Astrocyte (in vitro differentiated cells and primary cell): Measurements from ENCODE around the gene MYH2. TPM values are rescaled to one million over a fixed set of nuclear protein-coding genes. Genes with fewer than 3 reads are reported as not detected.

ENCODE experiments used
- DNase-seq: peaks from one replicate; pipeline ENCODE4 v3.0.0-alpha.2; 2010; ENCODE audit warnings: low read depth
- FAIRE-seq: peaks from 2 replicates; lab custom pipeline; 2011; peaks lifted over from hg19 to GRCh38; lab: Jason Lieb, UNC
- H2AFZ ChIP-seq: 2 replicates; pipeline ENCODE4 v1.6.0; 2012; ENCODE audit warnings: low read depth, low read length, inconsistent platforms
- H3K27ac ChIP-seq: 2 replicates; pipeline ENCODE4 v1.5.1; 2011; ENCODE audit warnings: low read depth, low read length, inconsistent platforms
- H3K27me3 ChIP-seq: 2 replicates; pipeline ENCODE4 v1.6.0; 2011; ENCODE audit warnings: low read length, inconsistent platforms; ENCODE audit not compliant: insufficient read depth
- H3K36me3 ChIP-seq: 2 replicates; pipeline ENCODE4 v1.5.1; 2011; ENCODE audit warnings: low read length, inconsistent platforms; ENCODE audit not compliant: insufficient read depth
- H3K4me1 ChIP-seq: 2 replicates; pipeline ENCODE4 v1.5.1; 2011; ENCODE audit warnings: low read length, inconsistent platforms; ENCODE audit not compliant: insufficient read depth
- H3K4me2 ChIP-seq: 2 replicates; pipeline ENCODE4 v1.6.0; 2012; ENCODE audit warnings: low read length, inconsistent platforms
- H3K4me3 ChIP-seq: 2 replicates; pipeline ENCODE4 v1.5.1; 2011; ENCODE audit warnings: low read depth, mild to moderate bottlenecking, low read length, inconsistent platforms; ENCODE audit not compliant: insufficient read depth
- H3K79me2 ChIP-seq: 2 replicates; pipeline ENCODE4 v1.6.0; 2012; ENCODE audit warnings: mild to moderate bottlenecking, low read length, inconsistent platforms; ENCODE audit not compliant: insufficient read depth
- H3K9ac ChIP-seq: 2 replicates; pipeline ENCODE4 v1.6.0; 2012; ENCODE audit warnings: mild to moderate bottlenecking, low read length, inconsistent platforms
- H3K9me3 ChIP-seq: 2 replicates; pipeline ENCODE4 v1.5.1; 2012; ENCODE audit warnings: low read depth, mild to moderate bottlenecking, low read length, inconsistent platforms; ENCODE audit not compliant: insufficient read depth
- H4K20me1 ChIP-seq: 2 replicates; pipeline ENCODE4 v1.6.0; 2012; ENCODE audit warnings: low read length, inconsistent platforms; ENCODE audit not compliant: insufficient read depth
- H3K27ac Mint-ChIP-seq: one replicate; pipeline ENCODE4 v1.8.0; 2021; ENCODE audit warnings: mild to moderate bottlenecking, mixed read lengths; ENCODE audit not compliant: unreplicated experiment
- H3K27me3 Mint-ChIP-seq: one replicate; pipeline ENCODE4 v1.8.0; 2021; ENCODE audit warnings: low read depth, mixed read lengths; ENCODE audit not compliant: unreplicated experiment
- H3K36me3 Mint-ChIP-seq: one replicate; pipeline ENCODE4 v1.8.0; 2021; ENCODE audit warnings: low read depth, mixed read lengths; ENCODE audit not compliant: unreplicated experiment
- H3K4me1 Mint-ChIP-seq: one replicate; pipeline ENCODE4 v1.8.0; 2021; ENCODE audit warnings: low read depth, mixed read lengths; ENCODE audit not compliant: unreplicated experiment
- H3K4me3 Mint-ChIP-seq: one replicate; pipeline ENCODE4 v1.8.0; 2021; ENCODE audit warnings: mild to moderate bottlenecking, moderate library complexity, mixed read lengths; ENCODE audit not compliant: unreplicated experiment
- H3K9me3 Mint-ChIP-seq: one replicate; pipeline ENCODE4 v1.8.0; 2021; ENCODE audit warnings: mild to moderate bottlenecking, mixed read lengths; ENCODE audit not compliant: unreplicated experiment
- CTCF ChIP-seq: IDR thresholded peaks from 2 replicates; pipeline ENCODE4 v1.5.1; 2011; ENCODE audit warnings: low read depth, mild to moderate bottlenecking, inconsistent platforms, low read length, moderate library complexity; ENCODE audit not compliant: insufficient read depth
- EZH2 ChIP-seq: IDR thresholded peaks from 2 replicates; pipeline ENCODE4 v1.6.1; 2012; ENCODE audit warnings: mild to moderate bottlenecking, low read length, inconsistent platforms; ENCODE audit not compliant: insufficient read depth
- total RNA-seq: library from RNA; stranded (reverse); gene quantifications from 2 replicates; pipeline ENCODE4 v1.2.1, GENCODE V29; 2021

Gene MYH2
- total RNA-seq, 1 donor from 2014 or later = 0.02 TPM

GRCh38 chr17:10574324-10574723 lies 24.9 kb upstream of the MYH2 start:
- Histone ChIP-seq H3K27me3 (no peaks in the 10 kb centered on the region), H3K9me3 (no peaks in the 10 kb centered on the region), H2AFZ (no peak overlapping the region), H3K36me3 (no peaks in the 10 kb centered on the region), H3K4me1 (no peaks in the 10 kb centered on the region), H3K27ac (no peak overlapping the region), H3K9ac (no peak overlapping the region), H4K20me1 (no peaks in the 10 kb centered on the region), H3K4me2 (no peak overlapping the region), H3K79me2 (no peaks in the 10 kb centered on the region), H3K4me3 (no peak overlapping the region)
- TF ChIP-seq CTCF (no peak), EZH2 (no peak)
- H3K27me3 Mint-ChIP-seq = peaks cover 4% of the 10 kb centered on the region
- no peak overlapping the region for H3K4me3 Mint-ChIP-seq
- peaks cover 2% of the 10 kb centered on the region for H3K4me1 Mint-ChIP-seq
- no peak for DNase-seq
- no peak for FAIRE-seq
- H3K27ac Mint-ChIP-seq = no peak overlapping the region
- H3K36me3 Mint-ChIP-seq = no peaks in the 10 kb centered on the region
- H3K9me3 Mint-ChIP-seq = no peaks in the 10 kb centered on the region

- H3K36me3 Mint-ChIP-seq = no peaks in the 10 kb centered on the region
- H2AFZ ChIP-seq = no peak overlapping the region
- H3K4me1 ChIP-seq = no peaks in the 10 kb centered on the region
- no peak overlapping the region for H3K4me3 ChIP-seq
- H3K4me1 Mint-ChIP-seq = no peaks in the 10 kb centered on the region
- H3K9me3 Mint-ChIP-seq = peaks cover 2% of the 10 kb centered on the region
- no peaks in the 10 kb centered on the region for H3K36me3 ChIP-seq
- H3K9ac ChIP-seq = no peak overlapping the region
- H3K4me2 ChIP-seq = no peak overlapping the region
- no peaks in the 10 kb centered on the region for H3K27me3 ChIP-seq
- no peak overlapping the region for H3K4me3 Mint-ChIP-seq
- no peak overlapping the region for H3K27ac Mint-ChIP-seq
- H3K79me2 ChIP-seq = no peaks in the 10 kb centered on the region
- TF ChIP-seq EZH2 = no peak
- no peak for TF ChIP-seq CTCF
- H3K27ac ChIP-seq = no peak overlapping the region
- no peaks in the 10 kb centered on the region for H4K20me1 ChIP-seq
- H3K27me3 Mint-ChIP-seq = no peaks in the 10 kb centered on the region
- FAIRE-seq (no peak), DNase-seq (no peak)
- H3K9me3 ChIP-seq = no peaks in the 10 kb centered on the region
Observed at GRCh38 chr17:10563991-10564660, 14.7 kb upstream of the MYH2 start.

GRCh38 chr17:10558049-10558448 lies 8.6 kb upstream of the MYH2 start:
- Mint-ChIP-seq H3K36me3 (no peaks in the 10 kb centered on the region), H3K4me1 (peaks cover 17% of the 10 kb centered on the region), H3K27me3 (no peaks in the 10 kb centered on the region), H3K27ac (no peak overlapping the region), H3K4me3 (no peak overlapping the region), H3K9me3 (no peaks in the 10 kb centered on the region)
- H3K4me3 ChIP-seq = no peak overlapping the region
- no peaks in the 10 kb centered on the region for H3K79me2 ChIP-seq
- no peak overlapping the region for H3K9ac ChIP-seq
- no peak overlapping the region for H3K27ac ChIP-seq
- no peaks in the 10 kb centered on the region for H3K9me3 ChIP-seq
- no peak overlapping the region for H3K4me2 ChIP-seq
- no peaks in the 10 kb centered on the region for H3K36me3 ChIP-seq
- no peaks in the 10 kb centered on the region for H4K20me1 ChIP-seq
- no peaks in the 10 kb centered on the region for H3K4me1 ChIP-seq
- no peak for DNase-seq
- no peak for FAIRE-seq
- TF ChIP-seq EZH2 = no peak
- TF ChIP-seq CTCF = no peak
- H3K27me3 ChIP-seq = no peaks in the 10 kb centered on the region
- no peak overlapping the region for H2AFZ ChIP-seq
